MM.1S (cell line): ENCODE measurements around the gene POLD1.

Source experiments
- DNase-seq: peaks from one replicate; pipeline ENCODE4 v3.0.0-alpha.2; 2015
- H2AFZ ChIP-seq: fragments of 300-600 bp; sonication (generic); 2 replicates; pipeline ENCODE4 v1.6.0; 2016; ENCODE audit warnings: antibody characterized with exemption, low read length
- H3F3A ChIP-seq: fragments of 300-600 bp; sonication (generic); 2 replicates; pipeline ENCODE4 v1.6.1; 2016; ENCODE audit warnings: mild to moderate bottlenecking, antibody characterized with exemption, low read length, moderate library complexity, mixed read lengths; ENCODE audit not compliant: insufficient read depth
- H3K27ac ChIP-seq: fragments of 300-600 bp; sonication (generic); 2 replicates; pipeline ENCODE4 v1.5.1; 2016; ENCODE audit warnings: mild to moderate bottlenecking, low read length
- H3K27me3 ChIP-seq: fragments of 300-600 bp; sonication (generic); replicated peaks from 2 replicates; pipeline ENCODE4 v1.6.0; 2016; ENCODE audit warnings: low read length; ENCODE audit not compliant: insufficient read depth
- H3K36me3 ChIP-seq: fragments of 300-600 bp; sonication (generic); replicated peaks from 2 replicates; pipeline ENCODE4 v1.6.1; 2016; ENCODE audit warnings: mild to moderate bottlenecking, low read length, mixed read lengths; ENCODE audit not compliant: insufficient read depth
- H3K4me1 ChIP-seq: fragments of 300-600 bp; sonication (generic); 2 replicates; pipeline ENCODE4 v1.6.1; 2016; ENCODE audit warnings: low read length, mixed read lengths
- H3K4me2 ChIP-seq: fragments of 300-600 bp; sonication (generic); 2 replicates; pipeline ENCODE4 v1.6.0; 2016; ENCODE audit warnings: low read depth, low read length
- H3K4me3 ChIP-seq: fragments of 300-600 bp; sonication (generic); 2 replicates; pipeline ENCODE4 v1.5.1; 2016; ENCODE audit warnings: low read length, mixed read lengths
- H3K79me2 ChIP-seq: fragments of 300-600 bp; sonication (generic); 2 replicates; pipeline ENCODE4 v1.6.1; 2016; ENCODE audit warnings: mixed run types, low read length, mixed read lengths
- H3K9ac ChIP-seq: fragments of 300-600 bp; sonication (generic); 2 replicates; pipeline ENCODE4 v1.6.1; 2016; ENCODE audit warnings: low read length, mixed read lengths
- H3K9me2 ChIP-seq: fragments of 300-600 bp; sonication (generic); replicated peaks from 2 replicates; pipeline ENCODE4 v1.6.1; 2016; ENCODE audit warnings: mild to moderate bottlenecking, low read length, mixed read lengths; ENCODE audit not compliant: insufficient read depth
- H3K9me3 ChIP-seq: fragments of 300-600 bp; sonication (generic); replicated peaks from 2 replicates; pipeline ENCODE4 v1.6.1; 2016; ENCODE audit warnings: mild to moderate bottlenecking, low read length, mixed read lengths; ENCODE audit not compliant: insufficient read depth
- H4K20me1 ChIP-seq: fragments of 300-600 bp; sonication (generic); 2 replicates; pipeline ENCODE4 v1.6.1; 2016; ENCODE audit warnings: mild to moderate bottlenecking, low read length, moderate library complexity, mixed read lengths; ENCODE audit not compliant: insufficient read depth
- EZH2 ChIP-seq: fragments of 300-600 bp; sonication (generic); optimal IDR thresholded peaks from 2 replicates; pipeline ENCODE3; 2017; ENCODE audit warnings: low read depth, mild to moderate bottlenecking, antibody characterized with exemption, low read length, mixed read lengths
- EZH2phosphoT487 ChIP-seq: fragments of 300-600 bp; sonication (generic); IDR thresholded peaks from 2 replicates; pipeline ENCODE4 v1.6.1; 2018; ENCODE audit warnings: antibody characterized with exemption, low read length
- TF ChIP-seq, protein P1 (sequence below): fragments of 300-600 bp; sonication (generic); IDR thresholded peaks from 2 replicates; pipeline ENCODE4 v1.5.1; 2016; ENCODE audit warnings: antibody characterized with exemption, low read length, mixed read lengths

The POLD1 gene

DNA sequence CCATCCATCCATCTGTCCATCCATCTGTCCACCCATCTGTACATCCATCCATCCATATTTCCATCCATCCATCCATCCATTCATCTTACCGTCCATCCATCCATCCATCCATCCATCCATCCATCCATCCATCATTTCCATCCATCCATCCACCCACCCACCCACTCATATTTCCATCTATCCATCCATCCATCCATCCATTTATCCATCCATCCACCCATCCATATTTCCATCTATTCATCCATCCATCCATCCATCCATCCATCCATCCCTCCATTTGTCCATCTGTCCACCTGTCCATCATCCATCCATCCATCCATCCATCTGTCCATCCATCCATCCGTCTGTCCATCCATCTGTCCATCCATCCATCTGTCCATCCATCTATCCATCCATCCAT is 71.8 kb downstream of the POLD1 start:
- no peaks in the 10 kb centered on the region for H3K36me3 ChIP-seq
- no peak overlapping the region for H3K27ac ChIP-seq
- DNase-seq: no peak
- peaks cover 5% of the 10 kb centered on the region; the same call in 1 of the 2 replicates for H3K4me1 ChIP-seq
- H3K4me3 ChIP-seq: no peak overlapping the region
- no peak for TF ChIP-seq EZH2
- TF ChIP-seq, protein P1, sequence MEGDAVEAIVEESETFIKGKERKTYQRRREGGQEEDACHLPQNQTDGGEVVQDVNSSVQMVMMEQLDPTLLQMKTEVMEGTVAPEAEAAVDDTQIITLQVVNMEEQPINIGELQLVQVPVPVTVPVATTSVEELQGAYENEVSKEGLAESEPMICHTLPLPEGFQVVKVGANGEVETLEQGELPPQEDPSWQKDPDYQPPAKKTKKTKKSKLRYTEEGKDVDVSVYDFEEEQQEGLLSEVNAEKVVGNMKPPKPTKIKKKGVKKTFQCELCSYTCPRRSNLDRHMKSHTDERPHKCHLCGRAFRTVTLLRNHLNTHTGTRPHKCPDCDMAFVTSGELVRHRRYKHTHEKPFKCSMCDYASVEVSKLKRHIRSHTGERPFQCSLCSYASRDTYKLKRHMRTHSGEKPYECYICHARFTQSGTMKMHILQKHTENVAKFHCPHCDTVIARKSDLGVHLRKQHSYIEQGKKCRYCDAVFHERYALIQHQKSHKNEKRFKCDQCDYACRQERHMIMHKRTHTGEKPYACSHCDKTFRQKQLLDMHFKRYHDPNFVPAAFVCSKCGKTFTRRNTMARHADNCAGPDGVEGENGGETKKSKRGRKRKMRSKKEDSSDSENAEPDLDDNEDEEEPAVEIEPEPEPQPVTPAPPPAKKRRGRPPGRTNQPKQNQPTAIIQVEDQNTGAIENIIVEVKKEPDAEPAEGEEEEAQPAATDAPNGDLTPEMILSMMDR: no peak
- no peak for TF ChIP-seq EZH2phosphoT487
- no peak overlapping the region for H3K9ac ChIP-seq
- H3K4me2 ChIP-seq: no peak overlapping the region
- no peak overlapping the region for H2AFZ ChIP-seq
- H3K9me2 ChIP-seq: no peaks in the 10 kb centered on the region
- H3F3A ChIP-seq: peaks cover 4% of the 10 kb centered on the region
- H3K27me3 ChIP-seq: peaks cover 63% of the 10 kb centered on the region
- no peaks in the 10 kb centered on the region for H3K79me2 ChIP-seq
- no peaks in the 10 kb centered on the region for H4K20me1 ChIP-seq
- H3K9me3 ChIP-seq: no peaks in the 10 kb centered on the region

DNA sequence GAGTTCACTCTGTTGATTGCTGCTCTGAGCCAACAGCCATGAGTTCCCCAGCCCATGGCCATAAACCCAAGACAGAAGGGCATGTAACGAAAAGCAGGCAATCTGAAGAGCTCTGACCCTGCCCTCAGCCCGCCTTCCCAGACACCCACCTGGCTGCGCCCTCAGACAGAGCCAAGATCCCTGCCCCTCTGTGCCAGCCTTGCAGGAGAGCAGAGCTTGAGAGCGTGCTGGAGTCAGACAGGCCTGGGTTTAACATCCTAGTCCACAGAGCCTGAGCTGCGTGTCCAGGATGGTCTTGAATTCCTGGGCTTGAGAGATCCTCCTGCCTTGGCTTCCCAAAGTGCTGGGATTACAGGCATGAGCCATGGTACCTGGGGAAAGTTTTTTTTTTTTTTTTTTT is 73.2 kb downstream of the POLD1 start:
- Histone ChIP-seq H3K27ac (no peak overlapping the region), H3K9ac (no peak overlapping the region), H3K4me2 (no peak overlapping the region), H3K36me3 (no peaks in the 10 kb centered on the region), H3K4me3 (no peak overlapping the region), H3K79me2 (no peaks in the 10 kb centered on the region), H3K4me1 (peaks cover 5% of the 10 kb centered on the region; the same call in 1 of the 2 replicates), H2AFZ (no peak overlapping the region), H4K20me1 (no peaks in the 10 kb centered on the region), H3K9me3 (no peaks in the 10 kb centered on the region), H3K9me2 (no peaks in the 10 kb centered on the region), H3K27me3 (peaks cover 59% of the 10 kb centered on the region), H3F3A (peaks cover 4% of the 10 kb centered on the region)
- no peak for DNase-seq
- TF ChIP-seq EZH2: no peak

DNA sequence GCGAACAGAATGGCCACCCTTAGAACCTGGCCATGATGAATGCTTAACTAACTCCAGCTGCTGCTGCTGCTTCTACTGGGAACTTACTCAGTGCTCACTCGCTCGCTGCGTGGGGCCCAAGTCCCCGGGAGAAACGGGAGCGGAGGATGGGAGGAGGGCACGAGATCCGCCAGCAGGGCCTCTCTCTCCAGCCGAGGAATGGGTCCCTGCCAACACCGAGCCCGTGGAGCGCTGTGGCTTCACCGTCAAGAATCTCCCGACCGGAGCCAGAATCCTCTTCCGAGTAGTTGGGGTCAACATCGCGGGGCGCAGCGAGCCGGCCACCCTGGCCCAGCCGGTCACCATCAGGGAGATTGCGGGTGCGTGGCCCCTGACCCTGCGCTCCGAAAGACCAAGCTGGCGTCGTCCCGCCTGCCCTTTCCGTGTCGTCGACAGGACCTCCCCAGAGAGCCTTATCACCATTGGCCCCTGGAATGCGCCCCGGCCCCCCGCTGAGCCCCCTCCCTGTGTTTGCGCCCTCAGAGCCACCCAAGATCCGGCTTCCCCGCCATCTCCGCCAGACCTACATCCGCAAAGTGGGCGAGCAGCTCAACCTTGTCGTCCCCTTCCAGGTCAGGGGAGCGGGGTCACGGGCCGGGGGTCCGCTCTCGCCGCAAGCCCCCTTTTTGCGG is 74.4 kb downstream of the POLD1 start:
- no peaks in the 10 kb centered on the region for H3K9me2 ChIP-seq

More for the DNA sequence above, 74.4 kb downstream of the POLD1 start:
- Histone ChIP-seq H3K9me3 (no peaks in the 10 kb centered on the region), H3K9ac (no peak overlapping the region), H3K27me3 (peaks cover 60% of the 10 kb centered on the region), H3K27ac (no peak overlapping the region), H3K79me2 (no peaks in the 10 kb centered on the region), H2AFZ (no peak overlapping the region), H3K4me1 (peaks cover 5% of the 10 kb centered on the region; the same call in 1 of the 2 replicates), H4K20me1 (no peaks in the 10 kb centered on the region), H3K4me3 (no peak overlapping the region), H3K36me3 (no peaks in the 10 kb centered on the region), H3K4me2 (no peak overlapping the region), H3F3A (peaks cover 4% of the 10 kb centered on the region)
- TF ChIP-seq, protein P1: no peak
- no peak for TF ChIP-seq EZH2phosphoT487
- no peak for TF ChIP-seq EZH2
- no peak for DNase-seq
